ENCODE measurements around the gene GIGYF2.

The GIGYF2 gene

GRCh38 chr2:232783278-232783677 lies 86.1 kb downstream of the GIGYF2 start:
- POLR2A ChIA-PET = no interaction called here
- CTCF ChIA-PET = no interaction called here
- peaks cover 0 to 35% of the 10 kb centered on the region in 2 experiments; a peak in 2 of 3 replicates for H3K36me3 ChIP-seq (ENCODE audit: control insufficient read depth in 2 of 2, insufficient read depth in 1 of 2, low read length in 2 of 2)
- no peak overlapping the region for H3K27ac ChIP-seq (ENCODE audit: extremely low read depth, low read depth, low read length)
- peaks cover 24% of the 10 kb centered on the region for H3K4me1 ChIP-seq (ENCODE audit: control insufficient read depth, insufficient read depth, low read length)
- no peak overlapping the region for H3K4me3 ChIP-seq (ENCODE audit: low read depth, low read length)
- H3K9me3 ChIP-seq (ENCODE audit: control insufficient read depth, insufficient read depth, low read depth, low read length) = no peaks in the 10 kb centered on the region
- TF ChIP-seq ZIC2 (tag by site-specific recombination; IDR thresholded peaks at IDR 0.05) (no peak), ZNF10 (tag by site-specific recombination; IDR thresholded peaks at IDR 0.05) (no peak), ZNF76 (tag by site-specific recombination; IDR thresholded peaks at IDR 0.05; ENCODE audit: borderline replicate concordance, low read depth) (no peak), ZSCAN16 (tag by site-specific recombination; IDR thresholded peaks at IDR 0.05) (no peak), ZNF280C (tag by site-specific recombination; IDR thresholded peaks at IDR 0.05) (no peak), KLF1 (tag by site-specific recombination; IDR thresholded peaks at IDR 0.05) (no peak), ZBTB48 (tag by site-specific recombination; IDR thresholded peaks at IDR 0.05) (no peak), CTCF (tag by site-specific recombination; IDR thresholded peaks at IDR 0.05) (no peak), ZNF580 (tag by site-specific recombination; IDR thresholded peaks at IDR 0.05) (no peak), ZNF791 (tag by site-specific recombination; IDR thresholded peaks at IDR 0.05) (no peak), ZNF670 (tag by site-specific recombination; IDR thresholded peaks at IDR 0.05; ENCODE audit: low read depth) (no peak), ZFP37 (tag by site-specific recombination; IDR thresholded peaks at IDR 0.05) (no peak), ZNF549 (tag by site-specific recombination; IDR thresholded peaks at IDR 0.05) (no peak), ZNF416 (tag by site-specific recombination; IDR thresholded peaks at IDR 0.05) (no peak), HOXD13 (CRISPR knock-in tag; IDR thresholded peaks at IDR 0.05; ENCODE audit: borderline replicate concordance) (no peak)

GRCh38 chr2:232787806-232788205 lies 90.7 kb downstream of the GIGYF2 start:
- peaks cover 16% of the 10 kb centered on the region; the same call in 1 of the 2 replicates for H3K4me1 ChIP-seq (ENCODE audit: control insufficient read depth, insufficient read depth, low read length)
- ChIA-PET CTCF (interaction anchor here (0.7 to 1.6 kb wide), 4 partner anchors 10 to 182 kb away, joined by 3 to 5 read pairs (median 3); no protein-coding TSS in a partner anchor), POLR2A (no interaction called here)
- H3K36me3 ChIP-seq (ENCODE audit: control insufficient read depth in 2 of 2, insufficient read depth in 1 of 2, low read length in 2 of 2) = peaks cover 12 to 59% of the 10 kb centered on the region in 2 experiments
- no peaks in the 10 kb centered on the region for H3K9me3 ChIP-seq (ENCODE audit: control insufficient read depth, insufficient read depth, low read depth, low read length)
- TF ChIP-seq ZNF792 (tag by site-specific recombination; IDR thresholded peaks at IDR 0.05) = no peak
- no peak for TF ChIP-seq ZBTB26 (tag by site-specific recombination; optimal IDR thresholded peaks at IDR 0.05)
- no peak for TF ChIP-seq SP2 (tag by site-specific recombination; IDR thresholded peaks at IDR 0.05)
- no peak for TF ChIP-seq RBAK (tag by site-specific recombination; IDR thresholded peaks at IDR 0.05)
- no peak for TF ChIP-seq ZFP69B (tag by site-specific recombination; IDR thresholded peaks at IDR 0.05)
- TF ChIP-seq ZSCAN23 (tag by site-specific recombination; IDR thresholded peaks at IDR 0.05) = no peak
- no peak for TF ChIP-seq PRDM1 (tag by site-specific recombination; IDR thresholded peaks at IDR 0.05)
- TF ChIP-seq BCL11B (tag by site-specific recombination; IDR thresholded peaks at IDR 0.05; ENCODE audit: low read depth) = no peak
- H3K27ac ChIP-seq (ENCODE audit: extremely low read depth, low read depth, low read length) = no peak overlapping the region
- H3K4me3 ChIP-seq (ENCODE audit: low read depth, low read length) = no peak overlapping the region

Data from HEK293 (cell line).